Stimulated activated CD4-positive, alpha-beta T cell treated with anti-CD3 and anti-CD28 coated beads, Interleukin-1b, Interleukin-23, amount 100 ng/mL, for 1 hour (primary cell): Measurements from ENCODE around the gene RHOH.

Source experiments
- DNase-seq, 2 donors: peaks; one replicate each; pipeline ENCODE4 v3.0.0-alpha.2; 2020; ENCODE audit warnings: low read depth in 2 of 2

Gene RHOH

GRCh38 chr4:40187386-40187906 lies 9.4 kb upstream of the RHOH start:
- no peak for DNase-seq

GRCh38 chr4:40190019-40190418 lies 6.8 kb upstream of the RHOH start:
- no peak for DNase-seq

- no peak for DNase-seq
These were observed 6.4 kb upstream of the RHOH start for GRCh38 chr4:40190465-40190864.

- no peak for DNase-seq
These were observed 5.7 kb upstream of the RHOH start for GRCh38 chr4:40190880-40191815.

GRCh38 chr4:40192114-40193015 lies 4.5 kb upstream of the RHOH start:
- no peak for DNase-seq

GRCh38 chr4:40193016-40193571 lies 3.7 kb upstream of the RHOH start:
- no peak for DNase-seq

GRCh38 chr4:40193578-40193977 lies 3.3 kb upstream of the RHOH start:
- DNase-seq, result no peak

GRCh38 chr4:40194602-40195161 lies 2.1 kb upstream of the RHOH start:
- DNase-seq, result no peak

GRCh38 chr4:40195182-40196177 lies 1.4 kb upstream of the RHOH start:
- no peak for DNase-seq

- DNase-seq, result no peak
These were observed 559 bp upstream of the RHOH start for GRCh38 chr4:40196272-40196671.

GRCh38 chr4:40197879-40198689 lies 1.3 kb downstream of the RHOH start:
- no peak for DNase-seq

GRCh38 chr4:40199179-40199670 lies 2.4 kb downstream of the RHOH start:
- no peak for DNase-seq

GRCh38 chr4:40199999-40200874 lies 3.4 kb downstream of the RHOH start:
- DNase-seq, result no peak

- no peak for DNase-seq
These were observed 4.3 kb downstream of the RHOH start for GRCh38 chr4:40200875-40201801.

GRCh38 chr4:40201898-40202297 lies 5.1 kb downstream of the RHOH start:
- no peak for DNase-seq

GRCh38 chr4:40202474-40202873 lies 5.6 kb downstream of the RHOH start:
- DNase-seq, result no peak

- no peak for DNase-seq
These were observed 7.9 kb downstream of the RHOH start for GRCh38 chr4:40204507-40205258.
